Fibroblast of skin of left quadriceps (primary cell): Measurements from ENCODE around the gene ABHD11.

Experiments
- DNase-seq, 2 experiments: peaks; one replicate each; pipeline ENCODE4 v3.0.0-alpha.2; 2013; ENCODE audit warnings: low read depth in 2 of 2

ABHD11 gene

DNA sequence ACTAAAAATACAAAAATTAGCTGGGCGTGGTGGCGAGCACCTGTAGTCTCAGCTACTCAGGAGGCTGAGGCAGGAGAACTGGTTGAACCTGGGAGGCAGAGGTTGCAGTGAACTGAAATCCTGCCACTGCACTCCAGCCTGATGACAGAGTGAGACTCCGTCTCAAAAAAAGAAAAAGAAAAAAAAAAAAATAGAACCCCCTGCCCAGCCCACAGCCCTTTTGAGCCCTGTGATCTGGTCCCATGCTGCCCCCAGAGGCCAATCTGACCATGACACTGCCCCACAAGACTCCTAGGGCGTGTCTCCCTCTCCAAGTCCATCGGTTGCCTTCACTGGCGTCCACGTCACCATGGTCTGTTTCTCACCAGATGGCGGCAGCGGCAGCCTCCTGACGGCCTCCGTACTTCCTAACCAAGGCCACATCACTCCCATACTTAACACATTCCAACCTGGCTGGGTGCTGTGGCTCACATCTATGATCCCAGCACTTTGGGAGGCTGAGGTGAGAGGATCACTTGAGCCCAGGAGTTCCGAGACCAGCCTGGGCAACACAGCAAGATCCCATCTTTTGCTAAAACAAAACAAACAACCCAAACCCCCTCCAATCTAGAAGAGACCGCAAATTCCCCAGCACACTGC lies 37.1 kb downstream of the ABHD11 start:
- no peak for DNase-seq

DNA sequence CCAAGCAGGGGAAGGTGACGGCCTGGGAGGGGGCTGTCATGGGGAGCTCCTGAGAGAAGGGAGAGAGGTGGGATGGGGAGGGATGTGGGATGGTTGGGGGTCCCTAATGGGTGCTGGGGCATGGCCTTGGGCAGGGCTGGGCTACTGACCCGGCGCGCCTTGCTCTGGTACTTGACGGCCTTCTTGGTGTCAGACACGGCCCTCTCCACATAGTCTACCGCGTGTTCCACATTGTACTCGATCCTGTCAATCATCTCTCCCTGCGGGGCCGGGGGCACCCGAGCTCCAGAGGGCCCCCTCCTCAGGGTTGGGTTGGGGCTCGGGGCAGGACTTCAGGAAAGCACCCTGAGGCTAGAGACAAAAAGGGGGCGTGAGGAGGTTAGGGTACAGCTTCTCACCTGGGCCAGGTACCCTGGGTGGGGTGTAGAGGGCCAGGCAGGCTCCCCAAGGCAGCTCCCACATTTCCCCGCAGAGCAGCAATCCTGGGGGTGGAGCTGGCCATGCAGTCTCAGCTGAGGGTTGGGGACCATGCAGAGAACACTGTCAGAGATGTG lies 37.9 kb downstream of the ABHD11 start:
- no peak for DNase-seq

DNA sequence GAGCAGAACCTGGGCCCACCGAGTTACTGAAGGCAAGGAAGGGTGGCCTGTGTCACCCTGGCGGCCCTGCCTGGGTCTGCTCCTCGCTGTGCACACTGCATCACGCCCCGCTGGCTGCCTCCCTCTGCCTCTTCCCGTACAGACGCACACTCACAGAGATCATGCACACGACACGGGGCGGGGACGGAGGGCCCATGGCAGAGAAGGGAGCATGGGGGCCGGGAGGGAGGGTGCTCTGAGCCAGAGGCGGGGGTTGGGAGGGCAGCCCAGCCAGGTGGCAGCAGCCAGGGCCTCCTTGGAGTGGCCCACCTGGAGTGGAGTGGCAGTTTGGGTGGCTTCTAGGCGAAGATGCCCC lies 38.6 kb downstream of the ABHD11 start:
- DNase-seq = no peak

DNA sequence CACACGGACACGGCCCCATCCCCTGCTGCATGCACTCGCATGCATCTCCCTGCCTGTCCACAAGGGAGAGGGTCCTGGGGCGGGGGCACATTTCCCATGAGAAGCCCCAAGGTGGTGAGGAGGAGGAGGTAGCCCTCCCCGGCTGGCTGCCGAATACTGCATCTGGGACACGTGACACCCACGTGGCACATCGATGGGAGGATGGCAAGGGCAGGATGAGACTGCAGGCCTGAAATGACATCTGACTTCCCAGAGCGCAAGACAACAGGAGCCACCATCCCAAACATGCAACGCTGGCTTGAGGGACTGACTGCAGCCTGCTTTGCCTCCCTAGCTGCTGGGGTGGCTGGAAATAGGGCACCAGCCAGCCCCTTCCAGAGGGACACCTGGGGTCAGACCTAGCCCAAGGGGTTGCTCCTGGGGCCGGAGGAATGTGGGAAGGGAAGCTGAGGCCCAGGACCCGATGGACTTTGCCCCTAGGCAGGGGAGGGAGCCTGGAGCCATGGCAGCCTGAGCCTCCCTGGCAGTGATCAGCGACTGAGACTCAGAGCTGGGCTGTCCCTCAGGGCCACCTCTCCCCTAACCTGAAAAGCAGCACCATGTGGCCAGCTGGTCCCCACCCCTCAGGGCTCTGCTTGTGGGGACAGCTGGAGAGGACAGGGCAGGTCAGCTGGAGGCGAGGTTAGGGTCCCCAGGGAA lies 39.1 kb downstream of the ABHD11 start:
- DNase-seq = no peak

DNA sequence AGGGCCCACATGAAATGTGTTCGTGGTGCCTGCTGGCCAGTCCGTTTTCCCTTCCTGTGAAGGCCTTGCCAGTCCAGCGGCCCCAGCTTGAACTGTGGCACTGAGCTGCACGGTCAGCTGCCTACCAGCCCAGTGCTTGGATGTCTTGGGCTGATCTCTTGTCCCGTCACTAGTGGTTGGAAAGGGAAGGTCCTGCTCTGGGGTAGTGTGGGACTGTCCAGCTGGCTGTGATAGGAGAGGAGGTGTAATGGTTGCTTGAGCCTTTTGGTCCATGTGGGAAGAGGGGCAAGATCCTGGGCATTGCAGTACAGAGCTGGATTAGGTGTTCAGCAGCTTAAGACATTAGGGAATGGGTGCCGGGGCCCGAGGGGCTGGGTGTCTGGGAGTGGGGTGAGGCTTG lies 40.2 kb downstream of the ABHD11 start:
- no peak for DNase-seq

DNA sequence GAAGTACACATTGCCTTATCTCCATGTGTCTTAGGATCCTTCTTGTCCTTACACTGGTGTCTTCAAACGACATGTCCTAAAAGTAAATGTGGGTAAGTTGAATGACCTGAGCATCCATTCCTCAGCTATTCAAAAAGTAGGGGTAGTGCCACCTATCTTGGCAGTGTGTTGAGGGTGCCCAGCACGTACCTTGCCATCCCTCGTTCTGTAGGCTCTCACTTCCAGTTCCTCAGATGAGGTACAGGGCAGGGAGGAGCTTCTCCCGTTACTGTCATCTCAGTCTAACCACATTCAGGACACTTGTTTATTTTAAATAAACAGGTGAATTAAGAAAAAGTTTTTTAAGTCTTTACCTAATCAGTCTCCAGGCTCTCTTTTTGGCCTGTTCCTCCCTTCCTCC lies 42.2 kb downstream of the ABHD11 start:
- DNase-seq = no peak

DNA sequence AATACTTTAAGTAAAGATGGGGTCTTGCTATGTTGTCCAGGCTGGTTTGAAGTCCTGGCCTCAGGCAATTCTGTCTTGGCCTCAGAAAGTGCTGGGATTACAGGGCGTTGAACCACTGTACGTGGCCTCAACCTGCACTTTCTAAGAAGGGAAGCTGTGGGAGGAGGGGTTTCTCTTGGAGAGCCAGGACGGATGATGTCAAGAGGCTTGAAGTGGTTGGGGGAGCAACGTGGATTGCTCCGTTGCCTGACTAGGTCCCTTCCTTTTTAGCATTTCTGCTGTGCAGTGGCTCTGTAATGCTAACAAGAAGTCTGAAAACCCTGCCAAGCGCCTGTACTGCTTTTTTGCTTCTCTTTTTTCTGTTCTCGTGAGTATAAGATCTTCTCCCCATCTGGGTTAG lies 48.0 kb downstream of the ABHD11 start:
- DNase-seq = no peak

DNA sequence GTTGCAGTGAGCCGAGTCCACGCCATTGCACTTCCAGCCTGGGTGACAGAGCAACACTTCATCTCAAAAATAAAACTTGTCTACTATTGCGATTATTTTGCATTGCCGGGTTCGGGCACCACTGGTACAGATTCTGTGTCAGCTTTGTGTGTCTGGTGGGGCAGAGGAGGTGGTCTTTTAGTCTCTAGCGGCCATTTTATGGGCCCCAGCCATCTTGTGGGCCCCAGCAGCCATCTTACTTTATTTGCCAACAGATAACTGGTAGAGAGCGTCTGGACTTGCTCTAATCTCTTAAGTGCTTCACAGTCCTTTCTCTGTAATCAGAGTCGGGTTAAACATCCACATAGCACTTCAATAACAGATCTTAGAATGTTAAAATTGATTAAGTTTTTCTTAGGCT lies 50.3 kb downstream of the ABHD11 start:
- DNase-seq = no peak
